Tongue (tissue), 2 donors: Measurements from ENCODE around the gene MIOX. TPM values are rescaled to one million over a fixed set of nuclear protein-coding genes. Genes with fewer than 3 reads are reported as not detected.

Experiments used
- DNase-seq: peaks from one replicate; pipeline ENCODE4 v3.0.0-alpha.2; 2015
- total RNA-seq: library from RNA; depleted of rRNA; stranded (reverse); fragments of >200 nt; gene quantifications from one replicate; pipeline ENCODE4 v1.2.3, GENCODE V29; 2014

MIOX gene
- total RNA-seq, result not detected

DNA sequence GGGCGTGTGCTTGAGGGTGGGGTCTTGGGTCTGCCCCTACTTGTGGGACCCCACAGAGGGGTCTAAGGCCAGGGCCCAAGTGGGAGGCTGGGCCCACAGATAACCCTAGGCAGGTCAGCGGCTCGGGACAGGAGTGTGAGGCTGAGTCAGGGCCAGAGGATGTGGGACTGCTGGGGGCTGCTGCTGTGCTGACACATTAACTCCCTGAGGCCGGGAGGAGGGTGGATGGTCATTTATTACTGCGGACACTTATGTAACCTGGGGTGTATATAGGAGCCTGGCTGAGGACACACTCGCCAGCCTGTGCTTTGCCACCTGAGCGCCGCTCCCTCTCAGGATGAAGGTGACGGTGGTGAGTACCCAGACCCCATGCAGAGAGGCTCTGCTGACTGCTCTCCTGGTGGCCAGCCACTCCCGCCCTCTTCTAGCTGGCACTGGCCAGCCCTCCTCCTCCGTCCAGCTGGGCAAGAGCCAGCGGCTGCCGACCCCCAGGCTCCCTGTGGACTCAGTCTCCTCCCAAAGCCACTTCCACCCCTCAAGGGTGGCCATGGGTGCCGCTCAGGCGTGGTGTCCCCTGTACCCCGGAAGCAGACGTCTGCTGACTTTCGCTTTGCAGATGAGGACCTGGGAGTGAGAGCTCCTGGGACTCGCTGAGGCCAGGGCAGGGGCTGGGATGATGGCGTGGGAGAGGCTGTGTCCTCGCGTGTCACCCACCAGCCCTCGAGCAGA is at the start of gene MIOX:
Gene MIOX (plus strand): TSS at position 299 of the 729 bp plus-strand sequence. CDS start 39 bp downstream, at position 338.
- DNase-seq, result no peak

DNA sequence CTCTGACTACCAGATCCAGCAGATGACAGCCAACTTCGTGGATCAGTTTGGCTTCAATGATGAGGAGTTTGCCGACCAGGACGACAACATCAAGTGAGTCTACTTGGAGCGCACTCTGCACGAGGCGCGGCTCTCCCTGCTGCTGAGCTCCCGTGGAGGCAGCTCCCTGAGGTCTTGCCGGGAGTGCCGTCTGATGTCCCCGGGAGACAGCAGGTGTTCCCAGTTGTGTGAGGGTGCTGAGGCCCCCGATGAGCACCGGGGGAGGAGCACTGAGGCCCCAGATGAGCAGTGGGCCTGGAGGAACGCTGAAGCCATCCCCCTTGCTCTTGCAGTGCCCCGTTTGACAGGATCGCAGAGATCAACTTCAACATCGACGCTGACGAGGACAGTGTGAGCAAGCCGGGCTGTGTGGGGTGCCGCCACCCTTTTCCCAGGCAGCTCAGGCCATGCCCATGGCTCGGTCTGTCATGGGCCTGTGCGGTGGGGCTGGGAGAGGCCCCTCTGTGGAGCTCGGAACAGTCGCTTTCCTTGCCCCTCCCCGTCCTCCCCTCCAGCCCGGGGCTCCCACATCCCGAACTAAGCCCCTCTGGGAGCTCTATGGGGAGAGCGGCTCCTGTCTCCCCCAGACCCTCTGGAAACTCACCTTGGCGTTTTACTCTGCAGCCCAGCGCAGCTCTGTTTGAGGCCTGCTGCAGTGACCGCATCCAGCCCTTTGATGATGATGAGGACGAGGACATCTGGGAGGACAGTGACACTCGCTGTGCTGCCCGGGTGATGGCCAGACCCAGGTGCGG is 49.0 kb upstream of the MIOX start:
- DNase-seq, result no peak

DNA sequence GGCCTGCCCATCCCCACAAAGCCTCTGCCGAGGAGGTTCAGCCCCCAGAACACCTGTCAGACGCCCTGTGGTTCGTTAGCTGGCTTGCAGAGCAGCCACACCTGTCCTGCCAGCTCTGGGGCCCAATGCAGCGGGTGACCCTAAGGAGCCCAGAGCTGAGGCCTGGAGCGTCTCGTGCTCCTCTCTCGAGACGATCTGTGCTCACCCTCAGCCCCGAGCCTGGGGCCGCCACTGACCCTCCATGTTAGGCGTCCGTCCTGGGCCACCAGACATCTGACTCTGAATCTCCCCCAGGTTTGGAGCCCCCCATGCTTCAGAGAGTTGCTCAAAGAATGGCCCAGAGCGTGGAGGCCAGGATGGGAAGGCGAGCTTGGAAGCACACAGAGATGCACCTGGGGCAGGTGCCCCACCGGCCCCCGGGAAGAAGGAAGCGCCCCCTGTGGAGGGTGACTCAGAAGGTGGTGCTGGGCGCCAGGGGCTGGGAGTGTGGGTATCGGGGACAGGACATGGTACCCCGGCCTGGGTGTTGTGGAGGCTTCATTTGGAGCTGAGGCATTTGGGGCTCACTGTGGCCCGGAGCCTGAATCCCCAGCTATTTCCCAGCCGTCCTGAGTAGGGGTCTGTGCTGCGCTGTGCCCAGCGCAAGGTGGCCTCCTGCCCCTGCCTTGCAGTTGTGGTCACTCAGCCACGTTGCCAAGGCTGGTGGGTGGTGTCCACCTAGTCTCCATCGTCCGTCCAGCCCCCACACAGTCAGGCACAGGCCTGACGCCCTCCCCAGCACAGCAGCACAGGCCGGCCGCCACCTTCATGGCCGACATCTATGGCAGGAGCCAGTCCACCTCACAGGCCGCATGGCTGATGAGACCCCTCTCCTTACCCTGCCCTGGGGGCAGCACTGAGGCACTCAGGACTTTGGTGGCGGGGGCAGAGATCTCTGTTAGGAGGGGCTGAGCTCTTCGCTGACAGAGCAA is 48.1 kb upstream of the MIOX start:
- no peak for DNase-seq

DNA sequence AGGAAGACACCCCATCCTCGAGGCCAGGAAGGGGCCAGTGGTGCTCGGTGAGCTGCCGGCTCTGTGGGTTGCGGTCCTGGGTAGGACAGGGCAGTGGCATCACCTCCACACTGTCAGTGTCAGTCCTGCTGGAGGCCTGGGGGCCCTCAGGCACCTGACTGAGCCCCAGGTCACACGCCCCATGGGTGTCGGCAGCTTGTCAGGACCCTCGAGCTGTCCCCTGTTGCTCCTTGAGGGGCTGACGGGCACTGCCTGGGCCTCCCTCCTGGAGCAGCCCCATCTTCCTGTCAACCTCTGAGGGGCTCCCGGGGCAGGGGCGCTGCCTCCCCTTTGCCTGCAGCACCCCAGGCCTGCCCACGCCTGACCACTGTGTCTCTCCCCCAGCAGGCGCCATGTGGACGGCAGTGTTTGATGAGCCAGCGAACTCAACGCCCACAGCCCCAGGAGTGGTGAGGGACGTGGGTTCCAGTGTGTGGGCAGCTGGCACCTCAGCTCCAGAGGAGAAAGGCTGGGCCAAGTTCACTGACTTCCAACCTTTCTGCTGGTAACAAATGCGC is 47.3 kb upstream of the MIOX start:
- DNase-seq, result no peak

DNA sequence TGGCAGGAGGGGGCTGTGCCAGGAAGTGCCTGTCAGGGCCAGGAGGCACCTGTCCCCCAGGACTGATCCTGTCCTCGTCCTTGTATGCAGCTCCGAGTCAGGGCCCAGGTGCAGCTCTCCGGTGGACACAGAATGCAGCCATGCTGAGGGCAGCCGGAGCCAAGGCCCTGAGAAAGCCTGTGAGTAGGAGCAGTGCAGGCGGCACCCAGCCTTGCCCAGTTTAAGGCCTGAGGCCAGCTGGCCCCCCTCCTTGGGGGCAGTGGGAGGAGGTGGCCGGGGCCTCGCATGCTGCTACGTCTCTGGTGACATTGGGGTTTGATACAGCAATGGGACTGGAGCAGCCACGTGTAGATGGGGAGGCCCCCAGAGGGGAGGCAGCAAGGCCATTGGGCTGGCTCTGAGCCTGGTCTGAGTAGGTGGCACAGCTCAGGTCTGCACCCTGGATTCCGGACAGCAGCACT is 46.8 kb upstream of the MIOX start:
- DNase-seq, result no peak

DNA sequence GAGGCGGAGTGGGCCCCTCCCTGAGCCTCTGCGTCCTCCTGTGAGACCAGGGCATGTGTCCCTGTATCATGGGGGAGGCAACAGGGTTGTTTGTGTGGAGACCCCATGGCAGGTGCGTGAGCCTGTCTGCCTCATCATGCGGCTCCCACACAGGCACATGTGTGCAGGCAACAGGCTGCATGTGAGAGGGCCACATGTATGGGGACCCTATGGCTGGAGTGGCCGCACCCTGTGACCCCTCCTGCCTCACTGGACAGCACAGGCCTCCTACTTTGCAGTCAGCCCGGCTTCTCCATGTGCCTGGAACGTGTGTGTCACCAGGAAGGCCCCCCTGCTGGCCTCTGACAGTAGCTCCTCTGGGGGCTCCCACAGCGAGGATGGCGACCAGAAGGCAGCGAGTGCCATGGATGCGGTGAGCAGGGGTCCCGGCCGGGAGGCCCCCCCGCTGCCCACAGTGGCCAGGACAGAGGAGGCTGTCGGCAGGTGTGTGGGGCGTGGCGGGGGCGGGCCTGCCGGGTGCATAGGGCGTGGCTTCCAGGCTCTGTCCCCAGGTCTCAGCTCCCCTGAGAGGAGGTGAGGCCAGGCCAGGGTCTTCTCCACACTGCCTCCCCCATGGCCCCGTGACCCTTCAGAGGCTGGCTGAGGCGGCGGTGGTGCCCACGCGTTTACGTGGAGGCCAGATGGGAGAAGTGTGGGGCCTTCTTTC is 46.0 kb upstream of the MIOX start:
- DNase-seq, result no peak

DNA sequence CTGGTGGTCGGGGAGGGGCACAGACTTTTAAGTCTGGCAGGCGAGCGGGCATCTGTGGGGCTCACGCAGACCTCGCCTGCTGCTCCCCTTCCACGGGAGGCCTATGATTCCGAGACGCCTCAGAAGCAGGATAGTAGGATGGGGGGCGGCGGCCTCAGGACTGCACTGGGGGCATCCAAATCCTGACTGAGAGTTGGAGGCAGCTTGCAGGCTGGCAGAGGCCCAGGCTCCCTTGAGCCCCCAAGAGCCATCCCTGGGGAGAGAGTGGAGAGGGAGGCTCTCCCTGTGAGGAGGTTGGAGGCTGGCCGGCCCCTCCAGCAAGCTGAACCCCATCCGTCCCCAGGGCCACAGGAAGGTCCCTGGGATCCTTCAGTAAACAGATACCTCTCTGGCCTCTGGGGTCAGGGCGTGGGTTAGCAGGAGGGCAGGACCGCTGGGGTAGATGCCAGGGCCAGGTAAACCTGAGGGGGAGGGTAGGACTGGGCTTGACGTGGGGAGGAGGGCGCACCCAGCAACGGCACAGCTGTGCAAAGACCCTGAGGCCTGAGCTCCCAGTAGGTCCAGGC is 45.1 kb upstream of the MIOX start:
- no peak for DNase-seq

DNA sequence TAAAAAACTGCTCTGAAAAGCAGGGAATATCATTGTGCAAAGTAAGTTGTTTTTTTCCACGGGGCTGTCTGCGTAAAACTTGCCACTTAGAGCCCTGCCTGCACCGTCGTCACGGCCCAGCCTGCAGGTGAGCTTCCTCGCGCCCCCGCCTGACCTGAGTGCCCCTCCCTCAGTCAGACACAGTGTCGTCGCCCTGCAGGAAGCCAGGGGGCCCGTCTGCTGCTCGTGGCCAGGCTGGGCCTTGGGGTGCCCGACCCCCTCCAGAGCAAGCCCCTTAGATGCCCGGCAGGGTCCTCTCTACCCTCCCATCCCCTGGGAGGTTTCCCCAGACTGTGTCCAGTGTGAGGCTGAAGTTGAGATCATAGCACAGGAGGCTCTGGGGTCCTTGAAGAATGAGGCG is 43.5 kb upstream of the MIOX start:
- DNase-seq, result no peak

DNA sequence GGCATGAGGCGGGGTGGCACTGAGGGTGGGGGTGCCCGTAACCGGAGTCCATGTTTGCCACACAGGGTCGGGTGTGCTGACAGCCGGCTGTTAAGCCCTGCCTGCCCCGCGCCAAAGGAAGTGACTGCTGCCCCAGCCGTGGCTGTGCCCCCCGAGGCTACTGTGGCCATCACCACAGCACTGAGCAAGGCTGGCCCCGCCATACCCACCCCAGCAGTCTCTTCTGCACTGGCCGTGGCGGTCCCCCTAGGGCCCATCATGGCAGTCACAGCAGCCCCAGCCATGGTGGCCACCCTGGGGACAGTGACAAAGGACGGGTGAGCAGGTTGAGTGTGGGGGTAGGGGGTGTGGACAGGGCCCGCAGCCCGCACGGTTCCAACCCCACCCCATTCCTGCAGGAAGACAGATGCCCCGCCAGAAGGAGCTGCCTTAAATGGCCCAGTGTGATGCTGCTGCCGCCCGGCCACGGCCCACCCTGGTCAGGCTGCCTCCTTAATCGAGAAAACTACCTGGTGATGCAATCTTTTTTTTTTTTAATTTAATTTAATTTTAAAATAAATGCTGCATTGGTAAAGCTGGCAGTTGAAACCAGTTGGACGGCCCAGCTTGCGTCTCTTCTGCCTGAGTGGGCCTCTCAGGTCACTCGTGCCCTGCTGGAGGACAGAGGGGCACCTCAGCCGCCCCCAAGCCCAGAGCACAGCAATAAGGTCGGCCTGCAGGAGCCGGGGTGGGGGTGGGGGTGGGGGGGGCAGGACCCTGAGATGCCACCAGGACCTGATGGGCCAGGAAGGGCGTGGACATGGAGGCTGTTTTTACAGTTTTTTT is 42.6 kb upstream of the MIOX start:
- no peak for DNase-seq

DNA sequence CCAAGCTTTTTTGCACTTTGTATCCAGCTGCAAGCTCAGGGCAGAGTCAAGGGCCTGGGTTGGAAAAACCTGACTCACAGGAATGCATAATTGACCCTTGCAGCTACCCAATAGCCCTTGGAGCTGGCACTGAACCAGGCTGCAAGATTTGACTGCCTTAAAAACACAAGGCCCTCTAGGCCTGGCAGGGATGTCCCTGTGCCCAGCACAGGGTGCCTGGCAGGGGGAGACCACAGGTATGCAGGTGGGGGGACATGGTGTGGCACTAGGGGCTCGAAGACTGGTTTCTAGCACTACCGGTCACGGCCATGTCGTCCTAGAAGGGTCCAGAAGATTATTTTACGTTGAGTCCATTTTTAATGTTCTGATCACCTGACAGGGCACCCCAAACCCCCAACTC is 42.0 kb upstream of the MIOX start:
- no peak for DNase-seq

DNA sequence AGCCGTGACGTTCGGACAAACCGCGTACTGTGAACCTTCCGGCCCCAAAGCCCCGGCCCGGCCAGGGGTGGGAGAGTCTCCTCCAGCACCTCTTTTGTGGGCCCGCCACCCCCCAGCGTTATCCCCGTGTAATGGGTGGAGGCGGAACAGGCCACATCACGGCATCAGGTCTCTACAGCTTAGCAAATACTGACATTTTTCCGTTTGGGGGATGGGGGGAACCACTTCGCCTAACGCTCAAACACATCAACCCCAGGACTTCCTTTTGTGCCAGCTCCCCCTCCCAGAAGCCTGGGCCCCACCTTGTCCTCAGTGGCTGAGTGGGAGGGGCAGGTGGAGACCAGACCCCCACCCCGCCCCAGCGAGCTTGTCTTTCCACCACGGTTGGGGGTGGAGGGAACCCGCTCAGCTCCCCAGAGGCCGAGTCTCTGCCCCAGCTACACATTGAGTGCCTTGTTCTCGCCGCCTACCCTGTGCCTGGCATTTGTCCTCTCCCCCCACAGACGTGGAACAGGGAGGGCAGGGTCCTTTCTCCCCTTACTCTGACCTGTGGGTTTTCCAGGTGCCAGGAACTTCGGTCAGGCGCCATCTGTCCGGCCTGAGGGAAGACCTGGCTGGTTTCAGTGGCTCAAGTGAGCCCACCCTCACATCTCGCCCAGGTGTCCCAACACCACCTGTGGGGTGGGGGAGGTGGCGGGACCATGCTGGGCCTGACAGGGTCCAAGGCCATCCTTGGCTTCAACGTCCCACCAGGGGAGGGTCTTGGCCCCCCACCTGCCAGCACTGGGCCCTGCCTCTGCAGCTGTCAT is 41.4 kb upstream of the MIOX start:
- peak; percentile 35 for DNase-seq

DNA sequence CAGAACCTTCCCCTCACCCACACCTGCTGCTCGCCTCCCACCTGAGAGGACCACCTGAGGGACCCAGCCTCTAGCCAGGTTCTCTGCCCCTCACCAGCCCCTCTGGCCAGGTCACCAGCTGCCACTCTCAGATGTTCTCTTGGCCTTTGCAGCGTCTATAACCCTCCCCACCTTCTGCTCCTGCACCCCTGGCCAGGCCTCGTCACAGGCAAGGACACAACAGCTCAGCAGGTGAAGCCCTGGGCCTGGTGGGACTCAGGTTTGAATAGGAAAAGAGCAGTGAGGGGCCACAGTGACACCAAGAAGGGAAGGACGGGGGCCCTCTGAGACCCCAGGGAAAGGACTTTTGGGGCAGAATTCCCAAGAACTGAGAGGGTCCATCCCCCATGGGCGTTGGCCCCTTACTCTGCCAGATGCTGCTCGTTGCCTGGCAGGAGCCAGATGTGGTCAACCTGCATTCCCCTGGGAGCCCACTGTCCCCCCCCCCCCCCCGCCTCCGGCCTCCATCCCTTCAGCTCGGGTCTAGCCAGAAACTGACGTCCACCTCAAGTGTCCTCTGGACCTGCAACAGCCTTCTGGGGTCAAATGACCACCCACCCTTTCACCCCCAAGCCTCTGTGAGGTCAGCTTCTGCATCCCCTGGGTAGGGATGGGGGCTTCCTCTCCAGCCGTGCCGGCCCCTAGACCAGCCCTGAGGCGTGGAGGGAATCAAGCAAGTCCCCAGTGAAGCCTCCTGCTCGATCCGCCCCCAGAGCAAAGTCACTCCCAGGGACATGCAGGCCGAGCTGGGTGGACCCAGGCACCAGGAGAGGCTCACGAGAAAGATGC is 40.6 kb upstream of the MIOX start:
- DNase-seq, result no peak

DNA sequence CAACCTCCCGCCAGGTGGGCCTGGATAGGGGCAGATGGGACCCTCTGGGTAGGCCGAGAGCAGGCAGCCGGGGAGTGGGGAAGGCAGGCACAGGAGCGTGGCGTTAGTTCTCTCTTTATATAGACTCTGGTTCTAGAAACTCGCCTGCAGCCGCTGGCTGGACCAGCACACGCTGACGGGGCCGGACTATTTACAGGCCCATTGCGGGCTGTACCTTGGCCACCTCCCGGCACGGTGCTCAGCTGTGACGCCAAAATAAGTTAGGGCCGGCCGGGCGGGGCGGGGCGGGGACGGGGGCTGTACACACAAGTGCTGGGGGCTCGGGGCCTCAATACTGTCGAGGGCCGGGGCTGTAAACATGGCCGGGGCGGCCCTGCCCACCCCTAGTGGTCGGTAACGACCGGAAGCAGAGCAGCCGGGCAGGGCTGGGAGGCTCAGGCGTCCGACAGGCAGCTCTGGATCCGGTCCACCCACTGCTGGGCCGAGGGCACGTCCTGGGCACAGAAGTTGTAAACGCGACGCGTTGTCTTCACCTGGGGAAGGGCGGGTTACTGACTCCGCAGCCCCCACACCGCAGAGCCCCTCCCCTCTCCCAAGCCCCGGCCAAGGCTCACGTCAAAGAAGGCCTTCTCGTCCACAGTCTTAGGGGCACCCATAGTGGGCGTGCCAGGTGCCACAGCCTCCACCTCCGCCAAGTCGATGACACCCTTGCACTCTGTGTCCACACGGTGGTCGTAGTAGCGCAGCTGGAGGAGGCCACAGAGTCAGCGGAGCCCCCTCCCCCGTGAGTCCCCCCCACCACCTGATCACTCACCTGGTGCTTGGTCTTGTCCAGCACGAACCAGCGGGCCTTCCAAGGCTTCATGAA is 39.7 kb upstream of the MIOX start:
- no peak for DNase-seq

DNA sequence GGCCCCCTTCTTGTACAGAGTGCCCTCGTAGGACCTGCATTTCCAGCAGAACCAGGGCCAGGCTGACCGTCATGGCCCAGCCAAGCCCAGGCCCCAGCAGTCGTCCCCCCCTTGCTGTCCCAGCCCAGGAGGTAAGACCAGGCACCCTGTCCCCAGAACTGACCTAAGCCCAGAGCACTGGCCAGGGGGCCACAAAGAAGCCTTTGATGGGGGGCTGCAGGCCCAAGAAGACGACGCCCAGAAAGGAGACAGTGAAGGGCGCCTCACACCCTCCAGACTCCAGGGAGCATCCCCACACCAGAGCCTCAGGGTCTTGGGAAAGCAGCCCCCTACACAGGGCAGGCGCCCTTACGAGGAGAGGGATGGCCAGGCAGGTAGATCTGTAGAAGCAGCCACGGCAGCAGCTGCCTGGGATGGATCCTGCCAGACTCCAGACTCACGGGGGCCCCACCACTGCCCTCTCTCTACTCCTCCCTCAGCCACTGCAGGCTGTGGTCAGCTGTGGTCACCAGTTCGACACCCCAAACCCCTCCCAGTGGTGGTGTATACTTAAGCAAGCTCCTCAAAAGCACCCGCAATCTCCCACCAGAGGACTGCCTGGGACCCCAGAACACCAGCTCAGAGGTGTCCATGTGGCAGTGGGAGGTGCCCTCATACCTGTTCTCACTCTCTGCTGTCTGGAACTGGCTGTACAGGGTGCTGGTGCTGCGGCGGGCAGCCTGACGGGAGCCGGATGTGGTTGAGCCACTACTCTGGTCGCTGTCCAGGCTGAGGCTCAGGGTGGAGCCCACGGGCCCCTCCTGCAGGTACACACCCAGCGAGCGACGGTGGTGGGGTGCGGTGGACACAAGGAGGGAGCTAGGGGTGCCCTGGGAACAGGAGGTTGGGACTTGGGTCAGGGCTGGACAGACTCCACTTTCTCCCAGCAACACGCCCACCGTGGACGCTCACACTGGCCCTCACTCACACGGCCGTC is 38.8 kb upstream of the MIOX start:
- DNase-seq, result no peak

DNA sequence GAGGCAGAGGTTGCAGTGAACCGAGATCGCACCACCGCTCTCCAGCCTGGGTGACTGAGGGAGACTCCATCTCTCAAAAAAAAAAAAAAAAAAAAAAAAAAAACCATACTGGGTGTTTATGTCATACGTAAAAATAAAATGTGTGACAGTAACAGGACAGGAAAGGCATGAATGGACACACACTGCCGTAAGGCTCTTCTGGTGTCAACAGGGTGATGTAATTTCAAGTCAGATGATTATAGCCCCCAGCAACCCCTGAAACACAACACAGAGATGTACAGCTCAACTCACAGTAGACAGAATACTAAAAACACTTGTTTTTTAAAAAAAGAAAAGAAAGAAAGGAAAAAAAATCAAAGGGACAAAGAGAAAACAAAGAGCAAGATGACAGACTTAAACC is 34.0 kb upstream of the MIOX start:
- no peak for DNase-seq

DNA sequence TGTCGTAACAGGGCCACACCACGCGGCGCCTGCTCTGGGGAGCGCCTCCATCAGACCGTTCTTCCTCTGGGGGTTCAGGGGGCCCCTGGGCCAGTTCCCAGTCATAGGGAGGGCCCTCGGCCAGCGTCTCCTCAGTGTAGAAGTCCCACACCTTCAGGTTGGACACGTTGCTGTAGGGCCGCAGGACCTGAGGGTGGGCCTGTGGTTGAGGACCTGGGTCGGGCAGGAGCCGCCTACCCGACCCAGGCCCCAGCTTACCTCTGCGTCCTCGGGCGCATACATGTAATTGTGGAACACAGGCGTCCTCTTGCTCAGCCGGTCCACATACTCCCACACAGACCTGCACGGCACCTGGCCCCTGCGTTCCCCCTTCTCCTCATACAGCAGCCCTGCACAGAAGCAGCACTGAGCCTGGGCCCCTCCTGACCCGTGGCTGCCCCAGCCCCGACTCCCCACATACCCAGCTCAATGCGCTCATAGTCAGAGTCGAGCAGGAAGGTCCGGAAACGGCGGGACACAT is 32.0 kb upstream of the MIOX start:
- no peak for DNase-seq
